ENCODE results near the gene SATB2.

- TF ChIP-seq SIN3A (IDR thresholded peaks at IDR 0.05; ENCODE audit: low read depth) = no peak
- TF ChIP-seq EZH2phosphoT487 (IDR thresholded peaks at IDR 0.05; ENCODE audit: borderline replicate concordance) = no peak
- TF ChIP-seq JUND (IDR thresholded peaks at IDR 0.05) = no peak
- TF ChIP-seq MAX (IDR thresholded peaks at IDR 0.05) = no peak
- TF ChIP-seq POLR2AphosphoS5 (IDR thresholded peaks at IDR 0.05; ENCODE audit: low read depth, low read length) = no peak
- no peak for TF ChIP-seq ZNF274 (IDR thresholded peaks at IDR 0.05; ENCODE audit: low read depth, low read length)
- no peak for TF ChIP-seq CTCF (IDR thresholded peaks at IDR 0.05 in 2 of 3, conservative IDR thresholded peaks at IDR 0.05 in 1 of 3; ENCODE audit: borderline replicate concordance in 1 of 3, insufficient read depth in 1 of 3, low read depth in 2 of 3, low read length in 2 of 3)
Measured at GRCh38 chr2:199383021-199383420, 74.7 kb downstream of the SATB2 start.

All from HCT116 (cell line).